GM21526 (cell line): ENCODE measurements around the gene PLAU.
"Not testable (repeated sequence)": the region's sequence is repeated elsewhere in the genome, so short reads cannot be mapped to it uniquely, and the experiment has no call there.

Experiments
- ATAC-seq: cut with Tn5 transposase; IDR thresholded peaks from one replicate; pipeline ENCODE4 v1.9.1; 2021; ENCODE audit warnings: moderate library complexity; ENCODE audit not compliant: unreplicated experiment, low FRiP score

PLAU gene

DNA sequence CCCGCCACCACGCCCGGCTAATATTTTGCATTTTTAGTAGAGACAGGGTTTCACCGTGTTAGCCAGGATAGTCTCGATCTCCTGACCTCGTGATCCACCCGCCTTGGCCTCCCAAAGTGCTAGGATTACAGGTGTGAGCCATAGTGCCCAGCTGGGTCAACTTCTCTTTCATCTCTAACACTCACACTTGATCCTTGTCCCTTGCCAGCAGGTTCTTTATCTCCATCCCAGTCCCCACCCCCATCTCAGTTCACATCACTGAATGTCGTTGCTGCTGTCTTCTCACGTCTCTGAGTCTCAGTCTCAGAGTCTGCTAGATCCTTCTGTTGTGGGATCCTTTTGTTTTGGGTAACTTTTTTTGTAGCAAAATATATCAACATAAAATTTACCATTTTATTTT lies 15.6 kb upstream of the PLAU start:
- not testable (repeated sequence) for ATAC-seq

- no peak for ATAC-seq
These were observed 13.2 kb upstream of the PLAU start for GRCh38 chr10:73897693-73898092.

DNA sequence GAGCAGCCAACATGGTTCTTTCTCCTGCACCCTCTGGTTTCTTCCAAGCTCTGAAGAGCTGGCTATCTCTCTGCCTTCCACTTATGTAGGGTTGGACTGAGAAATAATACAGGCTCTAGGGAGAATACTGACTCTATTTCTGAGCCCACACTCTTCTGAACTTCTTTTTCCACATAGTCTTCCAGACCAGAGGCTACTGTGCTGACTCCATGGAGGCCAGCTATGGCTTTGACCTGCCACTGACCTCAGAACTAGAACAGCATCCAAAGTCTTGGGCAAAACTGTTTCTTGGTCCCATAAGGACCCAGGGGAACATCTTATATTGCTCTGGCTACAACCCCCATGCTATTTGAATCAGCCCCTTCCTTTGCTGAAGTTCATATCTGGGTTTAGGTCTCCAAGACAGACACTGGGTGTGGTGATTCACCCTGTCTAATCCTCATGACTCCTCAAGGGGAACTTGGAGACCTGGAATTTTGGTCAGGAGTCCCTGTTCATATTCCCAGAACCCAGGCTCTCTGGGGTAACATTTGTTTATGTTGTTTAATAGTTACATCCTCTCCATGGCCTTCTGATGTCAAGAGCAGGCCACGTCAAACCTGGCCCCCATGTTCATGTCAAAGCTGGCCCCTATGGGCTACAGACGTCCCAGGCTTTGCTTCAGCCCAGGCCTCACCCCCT lies 12.1 kb upstream of the PLAU start:
- no peak for ATAC-seq

GRCh38 chr10:73899423-73899822 lies 11.5 kb upstream of the PLAU start:
- no peak for ATAC-seq

- no peak for ATAC-seq
These were observed 10.9 kb upstream of the PLAU start for GRCh38 chr10:73900064-73900463.

DNA sequence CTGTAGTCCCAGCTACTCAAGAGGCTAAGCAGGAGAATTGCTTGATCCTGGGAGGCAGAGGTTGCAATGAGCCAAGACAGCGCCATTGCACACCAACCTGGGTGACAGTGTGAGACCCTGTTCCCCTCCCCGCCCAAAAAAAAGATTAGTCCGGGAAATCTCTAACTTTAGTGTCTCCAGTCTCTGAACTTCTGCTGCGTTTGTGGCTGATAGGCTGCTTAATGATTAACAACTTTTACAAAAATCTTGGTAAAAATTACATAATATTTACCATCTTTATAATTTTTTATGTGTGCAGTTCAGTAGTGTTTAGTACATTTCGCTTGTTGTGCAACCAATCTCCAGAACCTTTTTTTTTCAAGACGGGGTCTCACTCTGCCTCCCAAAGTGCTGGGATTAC lies 9.7 kb upstream of the PLAU start:
- no peak for ATAC-seq

DNA sequence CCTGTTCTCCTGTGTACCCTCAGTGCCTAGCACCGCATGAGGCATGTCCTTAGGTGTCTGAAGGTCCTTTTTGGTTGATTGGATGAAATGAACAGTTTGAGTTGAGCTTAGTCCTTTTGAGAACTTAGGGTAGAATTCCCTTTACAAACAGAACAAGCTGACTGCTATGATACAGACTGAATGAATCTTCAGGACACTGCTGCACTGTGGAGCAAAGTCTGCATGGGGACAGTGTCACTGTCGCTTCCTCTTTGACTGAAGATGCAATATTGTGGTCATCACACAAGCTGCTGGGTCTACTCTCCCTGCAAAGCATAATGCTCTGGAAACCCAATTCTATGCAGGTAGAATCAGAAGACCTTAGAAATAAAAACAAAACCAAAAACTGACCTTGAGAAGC lies 8.6 kb upstream of the PLAU start:
- ATAC-seq = no peak

DNA sequence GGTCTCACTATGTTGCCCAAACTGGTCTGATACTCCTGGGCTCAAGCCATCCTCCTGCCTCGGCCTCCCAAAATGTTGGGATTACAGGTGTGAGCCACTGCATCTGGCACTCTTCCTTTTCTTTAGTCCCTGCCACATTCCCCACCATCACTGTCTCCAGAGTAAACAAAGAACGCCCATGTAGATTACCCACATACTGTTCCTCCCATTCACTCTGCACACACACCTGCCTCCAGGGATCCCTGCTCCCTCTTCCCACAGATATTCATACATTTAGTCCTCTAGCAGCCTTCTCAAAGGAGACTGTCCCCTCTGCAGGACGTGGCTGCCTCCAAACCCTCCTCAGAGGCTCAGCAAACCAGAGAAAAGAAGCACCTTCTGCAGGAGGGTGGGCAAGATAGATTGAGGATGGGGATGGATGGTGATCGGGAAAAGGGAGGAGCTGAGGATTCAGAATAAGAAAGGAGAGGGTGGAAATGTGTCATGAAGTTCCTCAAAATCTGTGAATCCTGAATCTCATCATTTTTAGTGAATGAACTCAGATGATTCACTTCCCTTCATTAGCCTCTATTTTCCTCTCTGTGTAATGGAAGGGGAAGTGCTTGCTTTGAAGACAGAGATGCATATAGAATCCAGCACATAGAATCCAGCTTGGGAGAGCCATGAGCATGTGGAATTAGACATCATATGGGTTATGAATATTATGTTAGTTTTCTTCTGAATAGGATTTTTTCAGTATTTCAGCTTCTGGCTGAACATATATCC lies 5.5 kb upstream of the PLAU start:
- no peak for ATAC-seq

DNA sequence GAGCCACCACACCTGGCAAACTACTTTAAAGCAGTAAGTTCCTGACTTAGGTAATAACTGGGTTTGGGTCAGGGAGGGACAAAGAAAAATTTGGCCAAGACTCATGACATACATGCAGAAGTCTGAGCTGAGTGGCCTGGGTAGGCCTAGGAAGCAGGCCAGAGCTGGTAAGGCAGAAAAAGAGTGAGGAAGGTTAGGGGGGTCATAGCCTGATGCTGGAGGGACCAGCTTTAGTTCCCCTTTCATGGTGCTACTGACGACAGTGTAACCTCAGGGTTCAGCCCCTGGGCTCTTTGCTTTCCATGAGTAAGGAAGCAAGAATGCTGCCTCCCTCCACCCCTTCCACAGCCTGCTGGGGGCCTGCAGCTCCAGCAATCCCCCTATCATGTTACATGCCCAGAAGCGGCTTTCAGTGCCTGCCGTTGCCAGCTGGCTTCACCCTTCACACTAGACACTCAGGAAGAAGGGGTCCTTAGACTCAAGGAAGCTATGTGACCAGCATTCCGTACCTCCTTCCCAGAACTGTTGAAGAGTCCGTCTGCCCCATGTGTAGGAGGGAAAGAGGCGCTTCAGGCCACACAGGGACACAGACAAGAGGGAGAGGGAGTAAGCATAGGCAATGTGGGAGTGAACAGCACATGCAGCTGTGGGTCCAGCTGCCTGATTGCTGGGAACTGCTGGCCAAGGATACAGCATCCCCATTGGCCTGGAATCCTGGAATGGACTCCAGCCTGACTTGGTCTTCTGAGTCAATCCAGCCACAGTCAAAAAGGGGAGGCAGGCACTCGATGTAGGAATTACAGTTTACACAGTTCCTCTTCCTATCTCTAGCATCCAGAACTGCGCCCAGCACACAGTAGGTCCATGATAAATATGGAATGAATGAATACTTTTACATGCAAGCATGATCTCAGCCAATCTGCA lies 4.1 kb upstream of the PLAU start:
- no peak for ATAC-seq

DNA sequence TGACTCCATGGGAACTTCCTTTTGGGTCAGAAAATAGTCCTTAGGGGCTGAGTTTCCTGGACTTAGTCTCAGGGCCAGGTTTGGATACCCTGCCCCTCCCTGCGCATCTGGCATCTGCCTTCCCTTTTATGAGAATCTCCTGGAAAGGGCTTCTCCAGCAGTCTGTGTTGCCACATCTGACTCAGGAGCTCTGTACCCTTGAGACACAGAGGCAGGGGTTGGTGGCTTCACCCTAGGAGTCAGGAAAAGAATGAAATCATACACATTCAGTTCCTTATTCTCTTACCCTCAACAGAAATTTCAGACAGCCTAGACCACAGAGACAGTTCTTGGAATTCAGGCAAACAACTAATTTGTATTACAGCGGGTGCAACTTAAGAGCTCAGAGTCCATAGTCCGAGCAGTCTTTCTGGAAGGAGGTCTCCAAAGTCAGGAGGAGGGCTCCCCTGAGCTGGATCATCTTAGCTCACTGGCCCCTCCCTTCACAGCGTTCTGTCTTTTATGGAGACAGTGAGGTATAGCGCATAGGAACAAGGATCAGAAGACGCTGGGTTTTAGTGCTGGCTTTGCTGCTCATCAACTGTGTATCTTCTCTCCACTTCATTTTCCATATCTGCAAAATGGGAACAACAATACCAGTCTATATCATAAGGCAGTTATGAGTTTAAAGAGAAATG lies 3.0 kb upstream of the PLAU start:
- no peak for ATAC-seq

GRCh38 chr10:73908853-73909539 lies 1.9 kb upstream of the PLAU start:
- ATAC-seq = no peak

DNA sequence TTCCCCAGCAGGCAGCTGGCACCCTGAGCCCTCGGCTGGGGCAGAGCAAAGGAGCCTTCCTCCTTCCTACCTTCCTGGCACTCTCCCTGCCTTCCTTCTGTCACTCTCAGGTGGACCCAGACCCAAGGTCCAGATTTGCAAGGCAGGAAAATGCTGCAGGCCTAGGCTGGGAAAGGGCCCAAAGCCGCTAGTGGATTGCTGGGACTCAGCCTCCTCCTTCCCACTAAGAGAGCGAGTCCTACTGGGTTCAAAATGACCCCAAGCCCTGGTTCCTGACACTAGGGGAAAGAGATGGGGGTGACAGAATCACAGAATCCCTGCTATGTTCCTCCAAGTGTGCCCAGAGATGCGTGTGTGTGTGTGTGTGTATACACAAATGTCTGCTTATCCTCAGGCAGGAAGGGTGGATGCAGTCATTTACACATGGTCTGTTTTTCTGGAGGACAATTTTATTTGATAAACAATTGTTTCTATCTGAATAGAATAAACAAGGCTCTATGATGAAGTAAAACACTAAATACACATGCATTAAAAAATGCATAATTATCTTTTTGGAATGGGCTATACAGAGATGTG lies 1.3 kb upstream of the PLAU start:
- ATAC-seq = no peak

DNA sequence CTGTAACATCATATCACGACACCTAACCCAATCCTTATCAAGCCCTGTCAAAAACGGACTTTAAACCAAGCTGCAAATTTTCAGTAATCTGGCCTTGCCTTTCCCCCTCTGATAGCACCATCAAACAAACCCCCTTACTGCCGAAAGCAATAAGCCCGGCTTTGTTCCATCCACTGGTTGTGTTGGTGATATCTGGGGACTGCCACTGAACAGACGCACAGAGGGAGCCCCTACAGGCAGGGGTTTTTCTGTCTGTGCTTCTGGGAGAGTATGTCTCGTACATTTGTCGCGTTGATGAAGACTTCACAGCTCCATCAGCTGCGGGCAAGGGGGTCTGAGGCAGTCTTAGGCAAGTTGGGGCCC lies 550 bp upstream of the PLAU start:
- ATAC-seq = no peak

DNA sequence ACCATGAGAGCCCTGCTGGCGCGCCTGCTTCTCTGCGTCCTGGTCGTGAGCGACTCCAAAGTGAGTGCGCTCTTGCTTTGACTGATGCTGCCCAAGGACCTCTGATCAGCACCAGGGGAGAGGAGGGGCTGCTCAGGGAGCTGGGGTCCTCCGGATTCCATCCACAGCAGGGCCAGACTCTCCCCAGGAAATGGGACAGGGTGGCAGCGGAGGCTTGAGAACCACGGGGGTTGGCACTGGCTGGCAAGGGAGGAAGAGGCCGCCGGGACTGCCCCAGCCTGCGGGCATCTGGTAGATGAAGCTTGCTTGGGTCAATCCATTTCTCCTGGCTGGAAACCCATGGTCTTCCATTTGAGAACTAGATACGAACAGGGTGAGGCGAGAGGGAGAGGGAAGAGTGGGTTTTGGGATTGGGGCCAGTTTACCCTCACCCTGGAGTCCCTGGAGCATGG lies 647 bp downstream of the PLAU start:
- no peak for ATAC-seq

DNA sequence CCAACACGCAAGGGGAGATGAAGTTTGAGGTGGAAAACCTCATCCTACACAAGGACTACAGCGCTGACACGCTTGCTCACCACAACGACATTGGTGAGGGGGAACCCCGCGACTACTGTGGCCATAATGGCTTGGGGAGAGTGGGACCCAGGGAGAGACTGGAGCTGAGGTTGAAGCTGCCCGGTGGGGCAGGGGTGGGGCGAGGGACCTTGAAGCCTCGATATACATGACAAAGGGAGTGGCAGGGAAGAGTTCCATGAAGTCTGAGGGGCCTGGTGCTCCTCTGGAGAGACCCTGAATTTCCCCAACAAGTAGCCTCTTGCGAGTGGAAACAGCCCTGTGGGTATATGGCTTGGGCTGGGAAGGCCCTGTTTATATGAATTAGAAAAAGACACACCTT lies 3.1 kb downstream of the PLAU start:
- no peak for ATAC-seq

DNA sequence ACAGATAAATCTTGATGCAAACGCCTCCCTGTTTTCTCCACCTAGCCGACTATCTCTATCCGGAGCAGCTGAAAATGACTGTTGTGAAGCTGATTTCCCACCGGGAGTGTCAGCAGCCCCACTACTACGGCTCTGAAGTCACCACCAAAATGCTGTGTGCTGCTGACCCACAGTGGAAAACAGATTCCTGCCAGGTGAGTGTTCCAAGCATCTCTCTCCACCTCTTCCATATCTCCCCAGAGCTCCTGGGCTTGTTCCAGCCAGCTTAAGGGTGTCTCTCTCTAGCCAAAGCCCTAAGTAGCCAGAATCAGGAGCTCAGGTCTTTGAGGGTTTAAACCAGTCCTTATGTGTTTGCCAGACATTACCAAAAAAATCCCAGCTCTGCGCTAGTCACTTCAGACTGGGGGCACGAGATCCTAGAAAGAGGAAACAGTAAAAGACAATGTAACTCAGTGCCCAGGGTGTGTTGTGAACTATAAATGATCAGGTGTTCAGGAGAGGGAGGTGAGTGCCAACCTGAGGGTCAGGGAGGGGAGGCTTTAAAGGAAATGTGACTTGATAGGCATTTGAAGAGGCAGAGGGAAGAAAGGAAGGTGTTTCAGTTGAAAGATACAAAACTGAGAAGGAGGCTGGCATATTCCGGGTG lies 4.4 kb downstream of the PLAU start:
- ATAC-seq = no peak

DNA sequence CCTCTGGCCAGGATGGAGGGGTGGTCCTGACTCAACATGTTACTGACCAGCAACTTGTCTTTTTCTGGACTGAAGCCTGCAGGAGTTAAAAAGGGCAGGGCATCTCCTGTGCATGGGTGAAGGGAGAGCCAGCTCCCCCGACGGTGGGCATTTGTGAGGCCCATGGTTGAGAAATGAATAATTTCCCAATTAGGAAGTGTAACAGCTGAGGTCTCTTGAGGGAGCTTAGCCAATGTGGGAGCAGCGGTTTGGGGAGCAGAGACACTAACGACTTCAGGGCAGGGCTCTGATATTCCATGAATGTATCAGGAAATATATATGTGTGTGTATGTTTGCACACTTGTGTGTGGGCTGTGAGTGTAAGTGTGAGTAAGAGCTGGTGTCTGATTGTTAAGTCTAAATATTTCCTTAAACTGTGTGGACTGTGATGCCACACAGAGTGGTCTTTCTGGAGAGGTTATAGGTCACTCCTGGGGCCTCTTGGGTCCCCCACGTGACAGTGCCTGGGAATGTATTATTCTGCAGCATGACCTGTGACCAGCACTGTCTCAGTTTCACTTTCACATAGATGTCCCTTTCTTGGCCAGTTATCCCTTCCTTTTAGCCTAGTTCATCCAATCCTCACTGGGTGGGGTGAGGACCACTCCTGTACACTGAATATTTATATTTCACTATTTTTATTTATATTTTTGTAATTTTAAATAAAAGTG lies 6.0 kb downstream of the PLAU start:
- no peak for ATAC-seq

GRCh38 chr10:73917566-73918305 lies 6.8 kb downstream of the PLAU start:
- no peak for ATAC-seq
